Central memory CD8-positive, alpha-beta T cell (primary cell): ENCODE measurements around the gene TBC1D22A.

Experiments used
- ATAC-seq: fragments of 150-1000 bp; cut with Tn5 transposase; replicated peaks from 2 replicates; pipeline ENCODE4 v1.10.0; 2022; ENCODE audit warnings: mild to moderate bottlenecking, moderate FRiP score, moderate number of reproducible peaks; ENCODE audit not compliant: poor library complexity, severe bottlenecking; ENCODE audit errors: extremely low read depth
- DNase-seq, 2 donors: peaks; one replicate each; pipeline ENCODE4 v3.0.0; 2021; ENCODE audit warnings: low spot score in 2 of 2
- H3K27ac Mint-ChIP-seq: one replicate; pipeline ENCODE4 v1.8.0; 2022; ENCODE audit warnings: low read depth, mild to moderate bottlenecking, moderate library complexity, mixed read lengths
- H3K27me3 Mint-ChIP-seq: one replicate; pipeline ENCODE4 v1.8.0; 2022; ENCODE audit warnings: mixed read lengths
- H3K36me3 Mint-ChIP-seq: one replicate; pipeline ENCODE4 v1.8.0; 2022; ENCODE audit warnings: mild to moderate bottlenecking, moderate library complexity, mixed read lengths; ENCODE audit not compliant: insufficient read depth
- H3K4me1 Mint-ChIP-seq: one replicate; pipeline ENCODE4 v1.8.0; 2022; ENCODE audit warnings: mixed read lengths
- H3K4me3 Mint-ChIP-seq: one replicate; pipeline ENCODE4 v1.8.0; 2022; ENCODE audit warnings: mild to moderate bottlenecking, moderate library complexity, mixed read lengths
- H3K9me3 Mint-ChIP-seq: one replicate; pipeline ENCODE4 v1.8.0; 2022; ENCODE audit warnings: mixed read lengths

The TBC1D22A gene

GRCh38 chr22:46788441-46789172, 26.2 kb downstream of the TBC1D22A start:
- DNase-seq (no peak), ATAC-seq (no peak)
- Mint-ChIP-seq H3K9me3 (no peaks in the 10 kb centered on the region), H3K27ac (peak overlapping the region; percentile 90), H3K27me3 (no peaks in the 10 kb centered on the region), H3K4me1 (peaks cover 57% of the 10 kb centered on the region), H3K4me3 (peak overlapping the region; percentile 27), H3K36me3 (peaks cover 11% of the 10 kb centered on the region)

GRCh38 chr22:46789992-46790391, 27.5 kb downstream of the TBC1D22A start:
- Mint-ChIP-seq H3K36me3 (peaks cover 14% of the 10 kb centered on the region), H3K27me3 (no peaks in the 10 kb centered on the region), H3K4me3 (peak overlapping the region; percentile 75), H3K4me1 (peaks cover 49% of the 10 kb centered on the region), H3K9me3 (no peaks in the 10 kb centered on the region), H3K27ac (peak overlapping the region; percentile 98)
- no peak for ATAC-seq
- no peak for DNase-seq

- Mint-ChIP-seq H3K27me3 (no peaks in the 10 kb centered on the region), H3K4me1 (peaks cover 42% of the 10 kb centered on the region), H3K36me3 (peaks cover 14% of the 10 kb centered on the region), H3K27ac (peak overlapping the region; percentile 98), H3K4me3 (peak overlapping the region; percentile 75), H3K9me3 (no peaks in the 10 kb centered on the region)
- DNase-seq (peak; percentile 72 to 87), ATAC-seq (peak; percentile 99)
These were observed 28.8 kb downstream of the TBC1D22A start for GRCh38 chr22:46791201-46791731.

GRCh38 chr22:46792061-46792796, 29.8 kb downstream of the TBC1D22A start:
- no peak for ATAC-seq
- Mint-ChIP-seq H3K36me3 (peaks cover 13% of the 10 kb centered on the region), H3K27ac (peak overlapping the region; percentile 98), H3K27me3 (no peaks in the 10 kb centered on the region), H3K4me1 (peaks cover 37% of the 10 kb centered on the region), H3K9me3 (no peaks in the 10 kb centered on the region), H3K4me3 (no peak overlapping the region)
- DNase-seq = no peak

- ATAC-seq (no peak), DNase-seq (no peak)
- Mint-ChIP-seq H3K4me3 (no peak overlapping the region), H3K4me1 (peaks cover 37% of the 10 kb centered on the region), H3K36me3 (peaks cover 16% of the 10 kb centered on the region), H3K27ac (peak overlapping the region; percentile 98), H3K9me3 (no peaks in the 10 kb centered on the region), H3K27me3 (no peaks in the 10 kb centered on the region)
These were observed 30.4 kb downstream of the TBC1D22A start for GRCh38 chr22:46792841-46793261.

- Mint-ChIP-seq H3K27me3 (no peaks in the 10 kb centered on the region), H3K27ac (peak overlapping the region; percentile 98), H3K36me3 (peaks cover 18% of the 10 kb centered on the region), H3K4me1 (peaks cover 36% of the 10 kb centered on the region), H3K9me3 (no peaks in the 10 kb centered on the region), H3K4me3 (no peak overlapping the region)
- ATAC-seq (no peak), DNase-seq (no peak)
These were observed 31.0 kb downstream of the TBC1D22A start for GRCh38 chr22:46793497-46793896.

- peaks cover 36% of the 10 kb centered on the region for H3K4me1 Mint-ChIP-seq
- H3K4me3 Mint-ChIP-seq = no peak overlapping the region
- H3K27me3 Mint-ChIP-seq = no peaks in the 10 kb centered on the region
- H3K27ac Mint-ChIP-seq = peak overlapping the region; percentile 98
- ATAC-seq (no peak), DNase-seq (no peak)
- no peaks in the 10 kb centered on the region for H3K9me3 Mint-ChIP-seq
- H3K36me3 Mint-ChIP-seq = peaks cover 20% of the 10 kb centered on the region
These were observed 31.6 kb downstream of the TBC1D22A start for GRCh38 chr22:46794067-46794466.

- Mint-ChIP-seq H3K9me3 (no peaks in the 10 kb centered on the region), H3K4me3 (no peak overlapping the region), H3K4me1 (peaks cover 35% of the 10 kb centered on the region), H3K27me3 (no peaks in the 10 kb centered on the region), H3K27ac (peak overlapping the region; percentile 98), H3K36me3 (peaks cover 23% of the 10 kb centered on the region)
- DNase-seq (no peak), ATAC-seq (no peak)
These were observed 32.0 kb downstream of the TBC1D22A start for GRCh38 chr22:46794491-46794890.

- H3K4me3 Mint-ChIP-seq = no peak overlapping the region
- peaks cover 38% of the 10 kb centered on the region for H3K4me1 Mint-ChIP-seq
- no peak for ATAC-seq
- no peaks in the 10 kb centered on the region for H3K27me3 Mint-ChIP-seq
- no peaks in the 10 kb centered on the region for H3K9me3 Mint-ChIP-seq
- H3K36me3 Mint-ChIP-seq = peaks cover 24% of the 10 kb centered on the region
- no peak overlapping the region for H3K27ac Mint-ChIP-seq
- DNase-seq = no peak
These were observed 32.7 kb downstream of the TBC1D22A start for GRCh38 chr22:46795140-46795539.

- Mint-ChIP-seq H3K4me1 (peaks cover 36% of the 10 kb centered on the region), H3K9me3 (no peaks in the 10 kb centered on the region), H3K27ac (no peak overlapping the region), H3K27me3 (no peaks in the 10 kb centered on the region), H3K4me3 (no peak overlapping the region), H3K36me3 (peaks cover 23% of the 10 kb centered on the region)
- ATAC-seq (no peak), DNase-seq (no peak)
These were observed 33.6 kb downstream of the TBC1D22A start for GRCh38 chr22:46795845-46796565.

- no peak for ATAC-seq
- Mint-ChIP-seq H3K36me3 (peaks cover 22% of the 10 kb centered on the region), H3K27ac (no peak overlapping the region), H3K9me3 (no peaks in the 10 kb centered on the region), H3K27me3 (no peaks in the 10 kb centered on the region), H3K4me1 (peaks cover 33% of the 10 kb centered on the region), H3K4me3 (no peak overlapping the region)
- no peak for DNase-seq
These were observed 34.2 kb downstream of the TBC1D22A start for GRCh38 chr22:46796566-46797195.

- Mint-ChIP-seq H3K27ac (no peak overlapping the region), H3K4me1 (peaks cover 36% of the 10 kb centered on the region), H3K27me3 (no peaks in the 10 kb centered on the region), H3K4me3 (no peak overlapping the region), H3K36me3 (peaks cover 21% of the 10 kb centered on the region), H3K9me3 (no peaks in the 10 kb centered on the region)
- DNase-seq (no peak), ATAC-seq (no peak)
These were observed 34.9 kb downstream of the TBC1D22A start for GRCh38 chr22:46797355-46797754.
